HepG2 (cell line): ENCODE data around the gene LIMD2. TPM values are rescaled to one million over a fixed set of nuclear protein-coding genes. Genes with fewer than 3 reads are reported as not detected.

Experiments
- ATAC-seq: fragments of 200-7000 bp; cut with Tn5 transposase; 3 replicates; pipeline ENCODE4 v1.9.1; 2020; ENCODE audit warnings: mild to moderate bottlenecking, moderate library complexity
- BruUV-seq: library from RNA; stranded (reverse); fragments of 400-500 nt; replicated peaks from 2 replicates; lab custom pipeline; 2021; lab: Mats Ljungman, UMichigan
- CTCF ChIA-PET: fragments of 300-600 bp; formaldehyde crosslinking; extraction: SDS; loops from one replicate; lab custom pipeline; 2021; ENCODE audit warnings: low total read pairs, inconsistent platforms, low intra/inter-chr PET ratio; lab: Yijun Ruan, JAX
- POLR2A ChIA-PET: fragments of 350-600 bp; sonication (Branson Sonifier 250); formaldehyde crosslinking; loops from one replicate; lab custom pipeline; 2020; ENCODE audit warnings: antibody characterized with exemption, inconsistent platforms; lab: Yijun Ruan, JAX
- DNase-seq: peaks from one replicate; pipeline ENCODE4 v3.0.0-alpha.2; 2015; ENCODE audit warnings: low spot score
- FAIRE-seq: peaks from 3 replicates; lab custom pipeline; 2011; peaks lifted over from hg19 to GRCh38; lab: Jason Lieb, UNC
- H2AFZ ChIP-seq: one replicate; pipeline ENCODE4 v1.6.1; 2011; ENCODE audit warnings: low read length, inconsistent platforms
- H3K27ac ChIP-seq: fragments of 300-600 bp; 3 replicates; pipeline ENCODE4 v1.8.0; 2011; ENCODE audit warnings: mixed run types, mild to moderate bottlenecking, mixed read lengths, low read length, inconsistent platforms; ENCODE audit not compliant: insufficient read depth; ENCODE audit errors: extremely low read length
- H3K27me3 ChIP-seq, 2 experiments: fragments of 200-600 bp in 1 of 2; 2 replicates in 1 of 2; 3 replicates in 1 of 2; pipeline versions ENCODE4 v1.6.0 to v1.8.0; 2011; ENCODE audit warnings: low read length in 2 of 2, mild to moderate bottlenecking in 2 of 2, moderate library complexity in 2 of 2, inconsistent platforms in 1 of 2; ENCODE audit not compliant: insufficient read depth in 2 of 2, control insufficient read depth in 1 of 2
- H3K36me3 ChIP-seq, 2 experiments: fragments of 200-600 bp in 1 of 2; replicated peaks in 1 of 2; 2 replicates in 1 of 2; 3 replicates in 1 of 2; pipeline versions ENCODE4 v1.5.1 to v1.8.0; 2011; ENCODE audit warnings: low read length in 2 of 2, inconsistent platforms in 1 of 2; ENCODE audit not compliant: insufficient read depth in 2 of 2, control insufficient read depth in 1 of 2
- H3K4me1 ChIP-seq: 2 replicates; pipeline ENCODE4 v1.5.1; 2012; ENCODE audit warnings: low read length, inconsistent platforms; ENCODE audit not compliant: insufficient read depth
- H3K4me2 ChIP-seq: 2 replicates; pipeline ENCODE4 v1.6.0; 2011; ENCODE audit warnings: low read depth, low read length, inconsistent platforms
- H3K4me3 ChIP-seq, 3 experiments: fragments of 200-600 bp in 1 of 3; sonication (generic), shearing (Covaris generic) in 1 of 3; replicated peaks in 1 of 3; 2 replicates each; pipeline ENCODE4 v1.5.1; 2011 to 2016; ENCODE audit warnings: low read length in 3 of 3, inconsistent platforms in 2 of 3, low read depth in 2 of 3, mild to moderate bottlenecking in 2 of 3, control low read depth in 1 of 3, mixed read lengths in 1 of 3; ENCODE audit not compliant: insufficient read depth in 1 of 3
- H3K79me2 ChIP-seq: one replicate; pipeline ENCODE4 v1.6.1; 2011; ENCODE audit warnings: low read length, inconsistent platforms; ENCODE audit not compliant: insufficient read depth
- H3K9ac ChIP-seq: 2 replicates; pipeline ENCODE4 v1.6.0; 2011; ENCODE audit warnings: mild to moderate bottlenecking, low read depth, low read length, inconsistent platforms; ENCODE audit not compliant: insufficient read depth
- H3K9me3 ChIP-seq: 2 replicates; pipeline ENCODE4 v1.5.1; 2012; ENCODE audit warnings: mild to moderate bottlenecking, low read length
- H4K20me1 ChIP-seq: 2 replicates; pipeline ENCODE4 v1.6.0; 2011; ENCODE audit warnings: inconsistent platforms, mild to moderate bottlenecking, low read length, moderate library complexity; ENCODE audit not compliant: insufficient read depth
- E2F5 ChIP-seq: sonication (generic); formaldehyde crosslinking; conservative IDR thresholded peaks from 2 replicates; pipeline ENCODE4 v1.4.0; 2020; ENCODE audit warnings: missing genetic modification reagents
- HNF4G ChIP-seq, 2 experiments: sonication (generic) in 1 of 2; formaldehyde crosslinking in 1 of 2; IDR thresholded peaks; 2 replicates each; pipeline versions ENCODE4 v1.4.0 to v1.6.1; 2011 to 2020; ENCODE audit warnings: borderline replicate concordance in 2 of 2, low read depth in 2 of 2, mild to moderate bottlenecking in 2 of 2, low read length in 1 of 2, missing genetic modification reagents in 1 of 2, moderate library complexity in 1 of 2
- HNRNPUL1 ChIP-seq: fragments of 200-400 bp; formaldehyde crosslinking; IDR thresholded peaks from 2 replicates; pipeline ENCODE4 v1.6.1; 2017; ENCODE audit warnings: low read depth, mild to moderate bottlenecking, low read length, moderate library complexity
- JUN ChIP-seq: sonication (generic); formaldehyde crosslinking; IDR thresholded peaks from 2 replicates; pipeline ENCODE4 v1.4.0; 2020; ENCODE audit warnings: mild to moderate bottlenecking, missing genetic modification reagents
- KLF12 ChIP-seq: sonication (generic); formaldehyde crosslinking; IDR thresholded peaks from 2 replicates; pipeline ENCODE4 v1.4.0; 2020; ENCODE audit warnings: missing genetic modification reagents, borderline replicate concordance
- MLLT10 ChIP-seq: sonication (generic); formaldehyde crosslinking; IDR thresholded peaks from 2 replicates; pipeline ENCODE4 v1.4.0; 2020; ENCODE audit warnings: missing genetic modification reagents
- TCF7L2 ChIP-seq: IDR thresholded peaks from 2 replicates; pipeline ENCODE4 v1.6.1; 2011; ENCODE audit warnings: mild to moderate bottlenecking, low read depth, low read length, moderate library complexity
- TOE1 ChIP-seq: sonication (generic); formaldehyde crosslinking; IDR thresholded peaks from 2 replicates; pipeline ENCODE4 v1.4.0; 2020; ENCODE audit warnings: mild to moderate bottlenecking, missing genetic modification reagents
- ZNF12 ChIP-seq: sonication (generic); formaldehyde crosslinking; IDR thresholded peaks from 2 replicates; pipeline ENCODE4 v1.5.0; 2020; ENCODE audit warnings: missing genetic modification reagents
- ZNF569 ChIP-seq: sonication (generic); formaldehyde crosslinking; IDR thresholded peaks from 2 replicates; pipeline ENCODE4 v1.5.0; 2020; ENCODE audit warnings: mild to moderate bottlenecking, missing genetic modification reagents, moderate library complexity, borderline replicate concordance
- WGBS: methylation state at CpG from one replicate; pipeline ENCODE4 v1.1.6; 2017; ENCODE audit warnings: low lambda C conversion rate; 5-methylcytosine and 5-hydroxymethylcytosine counted together
- in situ Hi-C: cut with HindIII; loops from 2 replicates; pipeline ENCODE4 v1.10.0; 2017; ENCODE audit warnings: low pct_unique_long_range_greater_than_20kb; ENCODE audit not compliant: extremely low pct_ligation_motif_present
- intact Hi-C: fragments of 100-400 bp; cut with micrococcal nuclease; formaldehyde crosslinking; loops from one replicate; pipeline ENCODE4 v1.10.0; 2022; ENCODE audit not compliant: unreplicated experiment
- polyA plus RNA-seq, 8 experiments: library from polyadenylated mRNA; depleted of rRNA in 3 of 8; stranded (reverse) in 7 of 8; unstranded in 1 of 8; fragments of >200 nt; fragmentation: Illumina TruSeq in 4 of 8; extraction: Trizol in 4 of 8; gene quantifications; 2 replicates each; pipeline versions ENCODE4 v1.2.1 to v1.2.3, GENCODE V29; 2011 to 2016; ENCODE audit warnings: low read depth in 4 of 8, missing spikeins in 1 of 8, mixed read lengths in 1 of 8; ENCODE audit not compliant: insufficient read depth in 1 of 8
- total RNA-seq, 5 experiments: library from RNA; depleted of rRNA; stranded (reverse); fragments of >200 nt; fragmentation: Illumina TruSeq; extraction: Trizol; gene quantifications; 2 replicates each; pipeline ENCODE4 v1.2.3, GENCODE V29; 2016; ENCODE audit warnings: low read depth in 1 of 5

Gene LIMD2
- total and polyA plus RNA-seq, 2 of the 13 experiments (the other 11 are each of a cell fraction or from before 2014, with no cell fraction given) = 9.0 to 20.8 TPM

GRCh38 chr17:63707151-63707550, 7.2 kb upstream of the LIMD2 start:
- Histone ChIP-seq H3K9ac (no peak overlapping the region), H4K20me1 (no peaks in the 10 kb centered on the region), H2AFZ (no peak overlapping the region), H3K79me2 (no peaks in the 10 kb centered on the region), H3K4me1 (no peaks in the 10 kb centered on the region), H3K4me2 (no peak overlapping the region)
- ChIA-PET POLR2A (no interaction called here), CTCF (no interaction called here)
- DNase-seq = no peak
- BruUV-seq = no TSS peak
- WGBS = 94% methylated on average over 11 of the region's 11 CpGs
- no peak for ATAC-seq
- intact Hi-C loops = no loop called here
- in situ Hi-C loops = no loop called here
- TF ChIP-seq MLLT10 (CRISPR knock-in tag) = no peak
- no peak for TF ChIP-seq ZNF12 (CRISPR knock-in tag)
- TF ChIP-seq KLF12 (CRISPR knock-in tag) = no peak
- TF ChIP-seq TOE1 (CRISPR knock-in tag) = no peak
- TF ChIP-seq JUN (CRISPR knock-in tag) = no peak
- TF ChIP-seq HNF4G (IDR thresholded peaks at IDR 0.05; ENCODE audit: borderline replicate concordance, low read depth, low read length) = no peak
- TF ChIP-seq HNF4G (CRISPR knock-in tag; IDR thresholded peaks at IDR 0.05; ENCODE audit: borderline replicate concordance, low read depth) = no peak
- TF ChIP-seq ZNF569 (CRISPR knock-in tag) = no peak
- TF ChIP-seq TCF7L2 = no peak
- no peak for TF ChIP-seq E2F5 (CRISPR knock-in tag)
- TF ChIP-seq HNRNPUL1 = no peak
- TF ChIP-seq, all 625 proteins: peak for 0
- peaks cover 9 to 24% of the 10 kb centered on the region in 2 experiments; a peak in 4 of 5 replicates for H3K36me3 ChIP-seq
- H3K9me3 ChIP-seq = no peaks in the 10 kb centered on the region
- no peaks in the 10 kb centered on the region for H3K27me3 ChIP-seq
- FAIRE-seq = no peak
- no peak overlapping the region for H3K27ac ChIP-seq
- no peak overlapping the region for H3K4me3 ChIP-seq
